Large intestine (tissue), 3 donors: Measurements from ENCODE around the gene SH2D4B. TPM values are rescaled to one million over a fixed set of nuclear protein-coding genes. Genes with fewer than 3 reads are reported as not detected.
A peak's percentile ranks its signal among the peaks of the same experiment; 100 is the strongest.

Experiments used
- DNase-seq, 2 donors: peaks; one replicate each; pipeline versions ENCODE4 v3.0.0 to v3.0.0-alpha.2; 2013
- H3K27ac ChIP-seq: one replicate; pipeline ENCODE4 v1.5.1; 2013; ENCODE audit warnings: low read length
- H3K27me3 ChIP-seq: 2 replicates; pipeline ENCODE4 v1.6.1; 2013; ENCODE audit warnings: low read length; ENCODE audit not compliant: control insufficient read depth, insufficient read depth
- H3K36me3 ChIP-seq: 2 replicates; pipeline ENCODE4 v1.6.1; 2013; ENCODE audit warnings: low read length; ENCODE audit not compliant: control insufficient read depth, insufficient read depth
- H3K4me1 ChIP-seq: one replicate; pipeline ENCODE4 v1.6.1; 2013; ENCODE audit warnings: low read length; ENCODE audit not compliant: control insufficient read depth, insufficient read depth
- H3K4me3 ChIP-seq: one replicate; pipeline ENCODE4 v1.5.1; 2013; ENCODE audit warnings: low read length
- H3K9me3 ChIP-seq: one replicate; pipeline ENCODE4 v1.6.1; 2013; ENCODE audit warnings: mild to moderate bottlenecking, low read depth, low read length, moderate library complexity; ENCODE audit not compliant: control insufficient read depth
- WGBS: methylation state at CpG from one replicate; pipeline ENCODE4 v1.1.5; 2013; ENCODE audit warnings: low lambda C conversion rate; ENCODE audit not compliant: insufficient coverage; 5-methylcytosine and 5-hydroxymethylcytosine counted together
- polyA plus RNA-seq: library from polyadenylated mRNA; unstranded; fragments of 120-200 nt; gene quantifications from one replicate; pipeline ENCODE4 v1.2.1, GENCODE V29; 2013

SH2D4B gene
- polyA plus RNA-seq, 1 donor, result 0.01 TPM

GRCh38 chr10:80498078-80498832 lies 39.4 kb upstream of the SH2D4B start:
- DNase-seq, result no peak
- Histone ChIP-seq H3K27me3 (no peaks in the 10 kb centered on the region), H3K9me3 (peaks cover 4% of the 10 kb centered on the region), H3K27ac (peak overlapping the region; percentile 87), H3K4me3 (no peak overlapping the region), H3K4me1 (peaks cover 63% of the 10 kb centered on the region), H3K36me3 (peaks cover 11% of the 10 kb centered on the region)
- no CpG with 5 or more reads among the region's 8 CpGs for WGBS

GRCh38 chr10:80498833-80499741 lies 38.6 kb upstream of the SH2D4B start:
- Histone ChIP-seq H3K4me1 (peaks cover 72% of the 10 kb centered on the region), H3K27me3 (no peaks in the 10 kb centered on the region), H3K36me3 (peaks cover 10% of the 10 kb centered on the region), H3K9me3 (peaks cover 4% of the 10 kb centered on the region), H3K27ac (peak overlapping the region; percentile 87), H3K4me3 (no peak overlapping the region)
- peak; percentile 96 to 98 for DNase-seq
- no CpG with 5 or more reads among the region's 14 CpGs for WGBS

GRCh38 chr10:80500572-80501380 lies 36.9 kb upstream of the SH2D4B start:
- no peak overlapping the region for H3K4me3 ChIP-seq
- H3K36me3 ChIP-seq, result peaks cover 6% of the 10 kb centered on the region
- 100% methylated on average over 2 of the region's 14 CpGs for WGBS
- H3K27me3 ChIP-seq, result no peaks in the 10 kb centered on the region
- peak overlapping the region; percentile 87 for H3K27ac ChIP-seq
- DNase-seq, result no peak
- peaks cover 4% of the 10 kb centered on the region for H3K9me3 ChIP-seq
- H3K4me1 ChIP-seq, result peaks cover 84% of the 10 kb centered on the region

GRCh38 chr10:80501381-80501912 lies 36.3 kb upstream of the SH2D4B start:
- no peak overlapping the region for H3K4me3 ChIP-seq
- no peak for DNase-seq
- no peaks in the 10 kb centered on the region for H3K27me3 ChIP-seq
- peaks cover 6% of the 10 kb centered on the region for H3K36me3 ChIP-seq
- H3K4me1 ChIP-seq, result peaks cover 89% of the 10 kb centered on the region
- WGBS, result no CpG with 5 or more reads among the region's 3 CpGs
- no peak overlapping the region for H3K27ac ChIP-seq
- peaks cover 1% of the 10 kb centered on the region for H3K9me3 ChIP-seq

GRCh38 chr10:80501913-80502521 lies 35.7 kb upstream of the SH2D4B start:
- Histone ChIP-seq H3K36me3 (peaks cover 10% of the 10 kb centered on the region), H3K4me1 (peaks cover 95% of the 10 kb centered on the region), H3K27ac (no peak overlapping the region), H3K27me3 (no peaks in the 10 kb centered on the region), H3K4me3 (no peak overlapping the region), H3K9me3 (no peaks in the 10 kb centered on the region)
- WGBS, result 63% methylated on average over 2 of the region's 13 CpGs
- DNase-seq, result no peak

GRCh38 chr10:80502621-80503583 lies 34.8 kb upstream of the SH2D4B start:
- H3K4me1 ChIP-seq, result peaks cover 93% of the 10 kb centered on the region

GRCh38 chr10:80503584-80504157 lies 34.0 kb upstream of the SH2D4B start:
- Histone ChIP-seq H3K27me3 (no peaks in the 10 kb centered on the region), H3K4me1 (peaks cover 85% of the 10 kb centered on the region), H3K27ac (peak overlapping the region; percentile 82), H3K9me3 (no peaks in the 10 kb centered on the region), H3K36me3 (peaks cover 19% of the 10 kb centered on the region), H3K4me3 (no peak overlapping the region)
- DNase-seq, result no peak
- no CpG with 5 or more reads among the region's 7 CpGs for WGBS

More at GRCh38 chr10:80502621-80503583, 34.8 kb upstream of the SH2D4B start:
- Histone ChIP-seq H3K27ac (peak overlapping the region; percentile 82), H3K27me3 (no peaks in the 10 kb centered on the region), H3K36me3 (peaks cover 15% of the 10 kb centered on the region), H3K4me3 (no peak overlapping the region), H3K9me3 (no peaks in the 10 kb centered on the region)
- WGBS, result no CpG with 5 or more reads among the region's 13 CpGs
- DNase-seq, result no peak

GRCh38 chr10:80504158-80504811 lies 33.4 kb upstream of the SH2D4B start:
- no CpG with 5 or more reads among the region's 7 CpGs for WGBS
- peak; percentile 90 to 95 for DNase-seq
- Histone ChIP-seq H3K27ac (peak overlapping the region; percentile 82), H3K9me3 (no peaks in the 10 kb centered on the region), H3K4me3 (no peak overlapping the region), H3K27me3 (no peaks in the 10 kb centered on the region), H3K4me1 (peaks cover 79% of the 10 kb centered on the region), H3K36me3 (peaks cover 25% of the 10 kb centered on the region)
